Omental fat pad (tissue), 4 donors: ENCODE measurements around the gene FAM20C. TPM values are rescaled to one million over a fixed set of nuclear protein-coding genes. Genes with fewer than 3 reads are reported as not detected.

Source experiments
- ATAC-seq: fragments of 150-250 bp; one replicate; pipeline ENCODE4 v1.9.1; 2016; ENCODE audit warnings: mild to moderate bottlenecking, moderate library complexity; ENCODE audit not compliant: low FRiP score
- DNase-seq: peaks from one replicate; pipeline ENCODE4 v3.0.0-alpha.2; 2019; ENCODE audit warnings: low spot score
- CTCF ChIP-seq, 3 donors: fragments of 450-650 bp; IDR thresholded peaks; one replicate each; pipeline ENCODE4 v1.5.1; 2016 to 2017; ENCODE audit warnings: antibody characterized with exemption in 3 of 3, mild to moderate bottlenecking in 3 of 3, moderate library complexity in 2 of 3
- total RNA-seq, 4 donors: library from RNA; depleted of rRNA; stranded (reverse); fragments of >200 nt; gene quantifications; one replicate each; pipeline ENCODE4 v1.1.0, GENCODE V29; 2016

The FAM20C gene
- total RNA-seq, 4 donors from 2014 or later: 25.5 to 119 (median 35.8) TPM

- no peak for ATAC-seq
- no peak for TF ChIP-seq CTCF (IDR thresholded peaks at IDR 0.05)
- no peak for DNase-seq
These were observed 52.6 kb downstream of the FAM20C start for GRCh38 chr7:244974-245373.

- no peak for TF ChIP-seq CTCF (IDR thresholded peaks at IDR 0.05)
- ATAC-seq (no peak), DNase-seq (no peak)
These were observed 53.4 kb downstream of the FAM20C start for GRCh38 chr7:245574-246295.

- no peak for TF ChIP-seq CTCF (IDR thresholded peaks at IDR 0.05)
- no peak for DNase-seq
- no peak for ATAC-seq
These were observed 54.1 kb downstream of the FAM20C start for GRCh38 chr7:246451-246850.

- TF ChIP-seq CTCF (IDR thresholded peaks at IDR 0.05): no peak
- ATAC-seq (no peak), DNase-seq (no peak)
These were observed 54.8 kb downstream of the FAM20C start for GRCh38 chr7:247181-247580.

- TF ChIP-seq CTCF (IDR thresholded peaks at IDR 0.05): no peak
- no peak for DNase-seq
- ATAC-seq: no peak
These were observed 55.3 kb downstream of the FAM20C start for GRCh38 chr7:247636-248035.

GRCh38 chr7:248732-249435 is 56.5 kb downstream of the FAM20C start:
- DNase-seq (no peak), ATAC-seq (no peak)
- no peak for TF ChIP-seq CTCF (IDR thresholded peaks at IDR 0.05)

- DNase-seq (no peak), ATAC-seq (no peak)
- no peak for TF ChIP-seq CTCF (IDR thresholded peaks at IDR 0.05)
These were observed 57.6 kb downstream of the FAM20C start for GRCh38 chr7:249989-250388.
